GM12873 (cell line): ENCODE results near the gene DDX23.

Experiments
- TF ChIP-seq, protein P1 (sequence below): IDR thresholded peaks from 2 replicates; pipeline ENCODE4 v1.5.1; 2012; ENCODE audit warnings: low read depth, mild to moderate bottlenecking, moderate library complexity, low read length, control low read depth; ENCODE audit not compliant: insufficient read depth; ENCODE audit errors: missing control alignments

The DDX23 gene

DNA sequence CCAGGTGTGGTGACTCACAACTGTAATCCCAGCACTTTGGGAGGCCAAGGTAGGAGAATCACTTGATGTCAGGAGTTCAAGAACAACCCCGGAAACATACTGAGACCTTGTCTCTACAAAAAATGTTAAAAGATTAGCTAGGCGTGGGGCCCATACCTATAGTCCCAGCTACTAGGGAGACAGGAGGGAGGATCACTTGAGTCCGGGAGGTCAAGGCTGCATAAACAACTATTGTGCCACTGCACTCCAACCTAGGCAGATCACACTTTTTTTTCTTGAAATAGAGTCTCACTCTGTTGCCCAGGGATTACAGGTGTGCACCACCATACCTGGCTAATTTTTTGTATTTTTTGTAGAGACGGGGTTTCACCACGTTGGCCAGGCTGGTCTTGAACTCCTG, 7.6 kb upstream of the DDX23 start:
- TF ChIP-seq, protein P1, sequence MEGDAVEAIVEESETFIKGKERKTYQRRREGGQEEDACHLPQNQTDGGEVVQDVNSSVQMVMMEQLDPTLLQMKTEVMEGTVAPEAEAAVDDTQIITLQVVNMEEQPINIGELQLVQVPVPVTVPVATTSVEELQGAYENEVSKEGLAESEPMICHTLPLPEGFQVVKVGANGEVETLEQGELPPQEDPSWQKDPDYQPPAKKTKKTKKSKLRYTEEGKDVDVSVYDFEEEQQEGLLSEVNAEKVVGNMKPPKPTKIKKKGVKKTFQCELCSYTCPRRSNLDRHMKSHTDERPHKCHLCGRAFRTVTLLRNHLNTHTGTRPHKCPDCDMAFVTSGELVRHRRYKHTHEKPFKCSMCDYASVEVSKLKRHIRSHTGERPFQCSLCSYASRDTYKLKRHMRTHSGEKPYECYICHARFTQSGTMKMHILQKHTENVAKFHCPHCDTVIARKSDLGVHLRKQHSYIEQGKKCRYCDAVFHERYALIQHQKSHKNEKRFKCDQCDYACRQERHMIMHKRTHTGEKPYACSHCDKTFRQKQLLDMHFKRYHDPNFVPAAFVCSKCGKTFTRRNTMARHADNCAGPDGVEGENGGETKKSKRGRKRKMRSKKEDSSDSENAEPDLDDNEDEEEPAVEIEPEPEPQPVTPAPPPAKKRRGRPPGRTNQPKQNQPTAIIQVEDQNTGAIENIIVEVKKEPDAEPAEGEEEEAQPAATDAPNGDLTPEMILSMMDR = no peak

DNA sequence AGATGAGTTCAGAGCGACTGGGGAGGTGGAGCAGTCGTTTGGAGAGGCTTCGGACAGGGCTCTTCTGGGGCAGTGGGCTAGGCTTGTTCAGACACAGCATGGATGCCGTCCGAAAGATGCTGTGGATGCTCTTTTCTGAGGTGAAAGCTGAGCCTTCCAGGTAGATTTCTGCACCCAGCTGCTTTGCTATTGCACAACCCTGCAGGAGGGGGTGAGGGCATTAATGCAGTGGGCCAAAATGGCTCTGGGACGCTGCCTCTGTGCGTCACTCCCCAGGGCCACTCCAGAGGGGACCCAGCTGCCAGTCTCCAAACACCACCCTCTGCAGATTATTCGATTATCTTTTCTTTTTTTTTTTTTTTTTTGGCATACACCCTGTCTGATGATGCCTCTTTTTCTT, 6.1 kb upstream of the DDX23 start:
- TF ChIP-seq, protein P1 = no peak

DNA sequence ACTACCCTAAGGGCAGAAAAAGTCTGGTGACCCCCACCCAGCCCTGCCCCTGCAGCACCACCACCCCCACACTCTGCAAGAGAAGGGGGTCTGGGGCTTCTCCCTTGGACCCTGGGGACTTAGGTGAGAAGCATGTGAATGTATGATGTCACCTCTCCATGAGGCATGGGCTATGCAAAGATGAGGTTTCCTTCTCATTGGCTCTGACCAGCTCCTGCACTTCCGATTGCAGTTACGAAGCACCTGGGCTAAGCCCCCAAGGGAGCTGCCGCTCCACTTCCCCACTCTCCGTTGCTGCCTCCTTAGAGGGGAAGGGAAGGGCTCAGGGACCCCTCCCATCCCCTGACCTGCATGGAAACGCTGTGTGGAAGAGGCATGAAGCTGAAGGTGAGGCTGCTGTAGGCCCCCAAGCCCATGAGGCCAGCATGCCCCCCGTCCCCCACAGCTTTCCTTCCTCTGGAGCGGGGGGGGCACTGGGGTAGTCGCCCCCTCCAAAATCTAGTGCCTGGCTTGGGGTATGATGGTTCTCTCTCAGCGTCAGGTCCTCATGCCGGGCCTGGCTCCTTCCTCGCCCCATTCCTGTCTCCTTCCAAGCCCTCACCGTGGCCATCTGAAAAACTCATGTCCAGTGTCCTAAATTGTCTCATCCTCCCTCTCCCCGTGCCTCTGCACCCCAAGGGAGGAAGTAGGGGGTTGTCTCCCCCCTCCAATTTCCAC, 5.5 kb upstream of the DDX23 start:
- TF ChIP-seq, protein P1 = no peak

DNA sequence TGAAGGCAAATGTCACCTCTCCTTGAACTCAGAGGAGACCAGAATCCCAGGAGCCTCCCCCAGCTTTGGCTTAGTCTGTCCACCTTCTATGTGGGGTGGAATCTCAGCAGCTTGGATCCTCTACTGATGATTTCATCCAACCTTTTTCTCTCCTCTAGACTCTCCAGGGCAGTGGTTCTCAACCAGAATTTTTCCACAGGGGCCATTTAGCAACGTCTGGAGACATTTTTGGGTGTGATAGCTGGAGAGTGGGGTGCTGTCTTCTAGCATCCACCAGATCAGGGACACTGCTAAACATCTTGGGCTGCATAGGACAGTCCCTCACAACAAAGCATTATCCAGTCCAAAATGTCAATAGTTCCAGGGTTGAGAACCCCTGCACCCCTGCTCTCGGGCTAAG, 4.4 kb upstream of the DDX23 start:
- TF ChIP-seq, protein P1 = no peak

DNA sequence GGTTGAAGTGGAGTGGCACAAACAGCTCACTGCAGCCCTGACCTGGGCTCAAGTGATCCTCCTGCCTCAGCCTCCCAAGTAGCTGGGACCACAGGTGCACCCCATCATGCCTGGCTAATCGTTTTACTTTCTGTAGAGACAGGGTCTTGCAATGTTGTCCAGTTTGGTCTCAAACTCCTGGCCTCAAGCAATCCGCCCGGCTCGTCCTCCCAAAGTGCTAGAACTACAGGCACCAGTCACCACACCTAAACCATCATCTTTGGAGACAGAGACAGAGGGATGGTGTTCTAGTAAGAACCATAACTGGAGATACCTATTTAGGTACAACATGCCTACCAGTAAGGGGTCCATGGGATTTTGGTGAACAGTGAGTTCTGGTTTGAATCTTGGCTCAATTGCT, 2.5 kb upstream of the DDX23 start:
- TF ChIP-seq, protein P1 = no peak

DNA sequence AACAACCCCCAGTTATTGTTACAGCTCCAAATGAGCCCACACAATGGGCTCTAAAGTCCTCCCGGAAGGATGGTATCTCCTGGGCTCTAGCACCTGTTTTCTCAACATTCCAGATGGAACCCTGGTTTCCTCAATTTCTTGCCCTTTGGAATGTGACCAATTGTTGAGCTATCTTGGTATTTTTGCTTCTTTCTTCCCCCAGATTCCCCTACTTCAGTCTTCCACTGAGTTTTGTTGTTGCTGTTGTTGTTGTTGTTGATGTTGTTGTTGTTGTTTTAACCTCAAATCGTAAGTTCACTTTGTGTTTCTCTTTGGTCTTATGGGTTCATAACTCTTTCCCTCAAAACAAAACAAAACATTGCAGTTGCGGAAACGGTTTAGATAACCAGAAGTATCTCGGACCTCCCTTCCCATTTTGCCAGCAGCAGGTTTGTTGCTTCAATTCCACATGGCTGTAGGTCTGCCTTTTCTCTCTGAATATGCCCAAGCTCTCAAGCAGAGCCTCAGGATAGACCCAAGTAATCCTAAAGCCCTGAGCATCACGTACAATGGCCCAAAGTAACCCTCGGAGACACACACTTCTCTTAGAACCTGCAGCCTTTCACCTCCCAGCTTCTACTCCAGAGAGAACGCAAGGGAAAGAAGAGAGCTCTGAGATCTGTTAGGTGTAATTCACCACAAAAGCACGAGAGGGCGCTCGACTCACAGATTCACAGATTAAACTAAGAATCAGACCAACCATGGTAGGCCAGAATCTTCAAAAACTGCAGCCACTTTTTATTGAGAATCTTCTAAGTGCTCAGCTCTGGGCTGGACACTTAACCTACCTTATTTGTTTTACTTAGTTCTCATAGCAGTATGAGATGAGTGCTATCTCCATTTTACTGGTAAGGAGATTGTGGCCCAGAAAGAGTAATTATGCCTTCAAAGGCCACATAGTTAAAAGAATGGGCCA, 1.0 kb upstream of the DDX23 start:
- TF ChIP-seq, protein P1 = peak; percentile 79

DNA sequence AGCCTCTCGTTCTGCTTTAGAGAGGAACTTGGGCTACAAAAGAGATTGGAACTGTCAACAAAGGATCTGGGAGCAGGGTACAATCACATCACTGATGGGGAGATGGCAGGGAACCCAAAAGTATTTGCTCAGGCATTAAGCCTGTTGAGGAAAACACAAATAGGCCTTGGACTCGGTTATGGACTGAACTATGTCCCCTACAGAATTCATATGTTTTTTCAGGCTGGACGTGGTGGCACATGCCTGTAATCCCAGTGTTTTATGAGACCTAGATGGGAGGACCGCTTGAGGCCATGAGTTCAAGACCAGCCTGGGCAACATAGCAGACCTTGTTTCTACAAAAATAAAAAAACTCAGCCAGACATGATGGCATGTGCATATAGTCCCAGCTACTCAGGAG, 13.9 kb downstream of the DDX23 start:
- TF ChIP-seq, protein P1 = no peak
